HepG2 (cell line): ENCODE measurements around the gene SUPT6H. TPM values are rescaled to one million over a fixed set of nuclear protein-coding genes. Genes with fewer than 3 reads are reported as not detected.

Experiments used
- BRD4 ChIP-seq: sonication (generic); formaldehyde crosslinking; IDR thresholded peaks from 2 replicates; pipeline ENCODE4 v1.4.0; 2020; ENCODE audit warnings: missing genetic modification reagents
- CBX2 ChIP-seq, 2 experiments: fragments of 200-600 bp in 1 of 2; sonication (generic); formaldehyde crosslinking in 1 of 2; IDR thresholded peaks; 2 replicates each; pipeline versions ENCODE4 v1.7.0 to v1.8.1; 2018 to 2022; ENCODE audit warnings: low read depth in 2 of 2, low read length in 1 of 2, mild to moderate bottlenecking in 1 of 2, missing genetic modification reagents in 1 of 2
- KDM5A ChIP-seq: fragments of 200-600 bp; sonication (generic); IDR thresholded peaks from 2 replicates; pipeline ENCODE4 v1.7.0; 2018; ENCODE audit warnings: antibody characterized with exemption, mild to moderate bottlenecking, low read length, borderline replicate concordance
- KLF12 ChIP-seq: sonication (generic); formaldehyde crosslinking; IDR thresholded peaks from 2 replicates; pipeline ENCODE4 v1.4.0; 2020; ENCODE audit warnings: missing genetic modification reagents, borderline replicate concordance
- MXD3 ChIP-seq: IDR thresholded peaks from 2 replicates; pipeline ENCODE4 v1.6.1; 2016; ENCODE audit warnings: mild to moderate bottlenecking, missing biosample characterization, missing genetic modification reagents
- NFYB ChIP-seq: sonication (generic); formaldehyde crosslinking; IDR thresholded peaks from 2 replicates; pipeline ENCODE4 v1.4.0; 2020; ENCODE audit warnings: missing genetic modification reagents
- PHB2 ChIP-seq: fragments of 450-650 bp; IDR thresholded peaks from 2 replicates; pipeline ENCODE4 v1.6.1; 2018; ENCODE audit not compliant: partially characterized antibody
- SSRP1 ChIP-seq: IDR thresholded peaks from 2 replicates; pipeline ENCODE4 v1.6.1; 2016; ENCODE audit warnings: control low read depth
- STAT5B ChIP-seq: sonication (generic); formaldehyde crosslinking; IDR thresholded peaks from 2 replicates; pipeline ENCODE4 v1.4.0; 2020; ENCODE audit warnings: missing genetic modification reagents
- ZBTB2 ChIP-seq: sonication (generic); formaldehyde crosslinking; IDR thresholded peaks from 2 replicates; pipeline ENCODE4 v1.8.0; 2022; ENCODE audit warnings: low read depth, missing genetic modification reagents
- ZNF136 ChIP-seq: sonication (generic); formaldehyde crosslinking; IDR thresholded peaks from 2 replicates; pipeline ENCODE4 v1.8.1; 2022; ENCODE audit warnings: low read depth, mild to moderate bottlenecking, moderate library complexity, missing genetic modification reagents
- ZNF18 ChIP-seq: sonication (generic); formaldehyde crosslinking; IDR thresholded peaks from 2 replicates; pipeline ENCODE4 v1.8.0; 2022; ENCODE audit warnings: mild to moderate bottlenecking, missing genetic modification reagents; ENCODE audit not compliant: insufficient replicate concordance
- ZNF235 ChIP-seq: sonication (generic); formaldehyde crosslinking; IDR thresholded peaks from 2 replicates; pipeline ENCODE4 v1.8.1; 2023; ENCODE audit warnings: mild to moderate bottlenecking, missing genetic modification reagents, borderline replicate concordance
- ZNF253 ChIP-seq: sonication (generic); formaldehyde crosslinking; IDR thresholded peaks from 2 replicates; pipeline ENCODE4 v1.8.0; 2022; ENCODE audit warnings: mild to moderate bottlenecking, missing genetic modification reagents, borderline replicate concordance
- ZNF33A ChIP-seq: sonication (generic); formaldehyde crosslinking; IDR thresholded peaks from 2 replicates; pipeline ENCODE4 v1.5.1; 2020; ENCODE audit warnings: missing genetic modification reagents, mild to moderate bottlenecking, moderate library complexity, borderline replicate concordance
- ZNF446 ChIP-seq: sonication (generic); formaldehyde crosslinking; IDR thresholded peaks from 2 replicates; pipeline ENCODE4 v1.5.0; 2020; ENCODE audit warnings: mild to moderate bottlenecking, missing genetic modification reagents
- ZNF557 ChIP-seq: sonication (generic); formaldehyde crosslinking; IDR thresholded peaks from 2 replicates; pipeline ENCODE4 v1.4.0; 2020; ENCODE audit warnings: missing genetic modification reagents
- ZNF800 ChIP-seq: sonication (generic); formaldehyde crosslinking; IDR thresholded peaks from 2 replicates; pipeline ENCODE4 v1.4.0; 2020; ENCODE audit warnings: missing genetic modification reagents
- polyA plus RNA-seq, 8 experiments: library from polyadenylated mRNA; depleted of rRNA in 3 of 8; stranded (reverse) in 7 of 8; unstranded in 1 of 8; fragments of >200 nt; fragmentation: Illumina TruSeq in 4 of 8; extraction: Trizol in 4 of 8; gene quantifications; 2 replicates each; pipeline versions ENCODE4 v1.2.1 to v1.2.3, GENCODE V29; 2011 to 2016; ENCODE audit warnings: low read depth in 4 of 8, missing spikeins in 1 of 8, mixed read lengths in 1 of 8; ENCODE audit not compliant: insufficient read depth in 1 of 8
- total RNA-seq, 5 experiments: library from RNA; depleted of rRNA; stranded (reverse); fragments of >200 nt; fragmentation: Illumina TruSeq; extraction: Trizol; gene quantifications; 2 replicates each; pipeline ENCODE4 v1.2.3, GENCODE V29; 2016; ENCODE audit warnings: low read depth in 1 of 5
- TF ChIP-seq, protein P1 (sequence below): sonication (generic); formaldehyde crosslinking; IDR thresholded peaks from 2 replicates; pipeline ENCODE4 v1.4.0; 2020; ENCODE audit warnings: missing genetic modification reagents
- TF ChIP-seq, protein P2 (sequence below): IDR thresholded peaks from 2 replicates; pipeline ENCODE4 v1.6.1; 2018; ENCODE audit warnings: missing genetic modification reagents

The SUPT6H gene
- total and polyA plus RNA-seq, 2 of the 13 experiments (the other 11 are each of a cell fraction or from before 2014, with no cell fraction given): 32.7 to 39.9 TPM

GRCh38 chr17:28744972-28745785 lies 83.2 kb downstream of the SUPT6H start (continued):
- TF ChIP-seq MXD3 (CRISPR knock-in tag): no peak
- no peak for TF ChIP-seq PHB2
- no peak for TF ChIP-seq KDM5A
- TF ChIP-seq KLF12 (CRISPR knock-in tag): no peak
- TF ChIP-seq CBX2 (IDR thresholded peaks at IDR 0.05; ENCODE audit: low read depth, low read length): no peak
- TF ChIP-seq CBX2 (CRISPR knock-in tag; IDR thresholded peaks at IDR 0.05; ENCODE audit: low read depth): no peak
- no peak for TF ChIP-seq NFYB (CRISPR knock-in tag)
- no peak; the same call in 1 of the 2 replicates for TF ChIP-seq ZNF446 (CRISPR knock-in tag)
- TF ChIP-seq ZNF235 (CRISPR knock-in tag): no peak
- TF ChIP-seq ZBTB2 (CRISPR knock-in tag): peak; percentile 66
- TF ChIP-seq, protein P1, sequence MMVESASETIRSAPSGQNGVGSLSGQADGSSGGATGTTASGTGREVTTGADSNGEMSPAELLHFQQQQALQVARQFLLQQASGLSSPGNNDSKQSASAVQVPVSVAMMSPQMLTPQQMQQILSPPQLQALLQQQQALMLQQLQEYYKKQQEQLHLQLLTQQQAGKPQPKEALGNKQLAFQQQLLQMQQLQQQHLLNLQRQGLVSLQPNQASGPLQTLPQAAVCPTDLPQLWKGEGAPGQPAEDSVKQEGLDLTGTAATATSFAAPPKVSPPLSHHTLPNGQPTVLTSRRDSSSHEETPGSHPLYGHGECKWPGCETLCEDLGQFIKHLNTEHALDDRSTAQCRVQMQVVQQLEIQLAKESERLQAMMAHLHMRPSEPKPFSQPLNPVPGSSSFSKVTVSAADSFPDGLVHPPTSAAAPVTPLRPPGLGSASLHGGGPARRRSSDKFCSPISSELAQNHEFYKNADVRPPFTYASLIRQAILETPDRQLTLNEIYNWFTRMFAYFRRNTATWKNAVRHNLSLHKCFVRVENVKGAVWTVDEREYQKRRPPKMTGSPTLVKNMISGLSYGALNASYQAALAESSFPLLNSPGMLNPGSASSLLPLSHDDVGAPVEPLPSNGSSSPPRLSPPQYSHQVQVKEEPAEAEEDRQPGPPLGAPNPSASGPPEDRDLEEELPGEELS: peak; percentile 57
- TF ChIP-seq ZNF557 (CRISPR knock-in tag): no peak
- no peak for TF ChIP-seq ZNF800 (CRISPR knock-in tag)
- 0 out of 2 replicates have a peak, but pooled peaks have one; percentile 36 for TF ChIP-seq SSRP1
- TF ChIP-seq ZNF33A (CRISPR knock-in tag): no peak
- TF ChIP-seq BRD4: 0 out of 2 replicates have a peak, but pooled peaks have one; percentile 47
- no peak for TF ChIP-seq ZNF253 (CRISPR knock-in tag)
- TF ChIP-seq STAT5B (CRISPR knock-in tag): no peak
- TF ChIP-seq, protein P2, sequence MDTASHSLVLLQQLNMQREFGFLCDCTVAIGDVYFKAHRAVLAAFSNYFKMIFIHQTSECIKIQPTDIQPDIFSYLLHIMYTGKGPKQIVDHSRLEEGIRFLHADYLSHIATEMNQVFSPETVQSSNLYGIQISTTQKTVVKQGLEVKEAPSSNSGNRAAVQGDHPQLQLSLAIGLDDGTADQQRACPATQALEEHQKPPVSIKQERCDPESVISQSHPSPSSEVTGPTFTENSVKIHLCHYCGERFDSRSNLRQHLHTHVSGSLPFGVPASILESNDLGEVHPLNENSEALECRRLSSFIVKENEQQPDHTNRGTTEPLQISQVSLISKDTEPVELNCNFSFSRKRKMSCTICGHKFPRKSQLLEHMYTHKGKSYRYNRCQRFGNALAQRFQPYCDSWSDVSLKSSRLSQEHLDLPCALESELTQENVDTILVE (CRISPR knock-in tag): peak; percentile 27; the same call in 1 of the 2 replicates
- TF ChIP-seq ZNF18 (CRISPR knock-in tag): no peak
- TF ChIP-seq ZNF136 (CRISPR knock-in tag): no peak; the same call in 1 of the 2 replicates
